Stomach (tissue), 9 donors: ENCODE results near the gene RASL10A. TPM values are rescaled to one million over a fixed set of nuclear protein-coding genes. Genes with fewer than 3 reads are reported as not detected.

Experiments used
- DNase-seq, 2 donors: peaks; one replicate each; pipeline versions ENCODE4 v3.0.0 to v3.0.0-alpha.2; 2013 to 2019
- H3K27ac ChIP-seq, 5 donors: fragments of 200-600 bp in 4 of 5; sonication (generic) in 4 of 5; one replicate each; pipeline ENCODE4 v1.5.1; 2013 to 2019; ENCODE audit warnings: mild to moderate bottlenecking in 1 of 5, moderate library complexity in 1 of 5
- H3K27me3 ChIP-seq, 3 donors: fragments of 200-600 bp; sonication (generic); one replicate each; pipeline ENCODE4 v1.5.1; 2017 to 2019; ENCODE audit warnings: mixed run types in 1 of 3
- H3K36me3 ChIP-seq, 4 donors: fragments of 200-600 bp; sonication (generic); 1 replicate in 3 of 4; 2 replicates in 1 of 4; pipeline ENCODE4 v1.5.1; 2016 to 2019
- H3K4me1 ChIP-seq, 4 donors: fragments of 200-600 bp; sonication (generic); one replicate each; pipeline ENCODE4 v1.5.1; 2016 to 2019
- H3K4me3 ChIP-seq, 4 donors: fragments of 200-600 bp; sonication (generic) in 3 of 4; one replicate each; pipeline ENCODE4 v1.5.1; 2016 to 2019; ENCODE audit warnings: mild to moderate bottlenecking in 1 of 4
- H3K9me3 ChIP-seq, 4 donors: fragments of 200-600 bp; sonication (generic); one replicate each; pipeline ENCODE4 v1.5.1; 2016 to 2019
- CTCF ChIP-seq, 7 experiments: fragments of 450-650 bp in 4 of 7; fragments of 200-600 bp in 3 of 7; sonication (generic) in 3 of 7; IDR thresholded peaks; one replicate each; pipeline ENCODE4 v1.5.1; 2016 to 2019; ENCODE audit warnings: antibody characterized with exemption in 7 of 7, control low read depth in 2 of 7, mild to moderate bottlenecking in 1 of 7
- EP300 ChIP-seq: sonication (generic); formaldehyde crosslinking; IDR thresholded peaks from one replicate; pipeline ENCODE4 v1.6.1; 2017; ENCODE audit warnings: antibody characterized with exemption
- POLR2A ChIP-seq, 4 donors: fragments of 450-650 bp; IDR thresholded peaks; one replicate each; pipeline ENCODE4 v1.6.1; 2016; ENCODE audit warnings: antibody characterized with exemption in 4 of 4, control low read depth in 2 of 4, mild to moderate bottlenecking in 1 of 4, moderate library complexity in 1 of 4
- POLR2AphosphoS5 ChIP-seq, 3 donors: sonication (generic); formaldehyde crosslinking; IDR thresholded peaks; one replicate each; pipeline ENCODE4 v1.6.1; 2016; ENCODE audit warnings: antibody characterized with exemption in 3 of 3
- WGBS, 5 donors: extraction: QIAGEN DNeasy Blood & Tissue Kit in 3 of 5; methylation state at CpG; one replicate each; pipeline versions ENCODE4 v1.1.5 to v1.1.7; 2013 to 2018; 5-methylcytosine and 5-hydroxymethylcytosine counted together
- intact Hi-C: fragments of 100-400 bp; cut with DNase I; formaldehyde crosslinking; loops from one replicate; pipeline ENCODE4 v1.15.1; 2023; ENCODE audit warnings: low total_unique reads
- polyA plus RNA-seq, 3 donors: library from polyadenylated mRNA; stranded (reverse); fragments of 200-250 nt; gene quantifications; one replicate each; pipeline ENCODE4 v1.2.3, GENCODE V29; 2013
- total RNA-seq, 5 donors: library from RNA; depleted of rRNA; stranded (reverse); fragments of >200 nt; gene quantifications; one replicate each; pipeline versions ENCODE4 v1.1.0 to v1.2.3, GENCODE V29; 2014 to 2016
- donor health status: healthy with polysubstance abuse.
- donor health status: Bipolar disorder and iron deficiency.
- donor health status: healthy.

The RASL10A gene
- total and polyA plus RNA-seq, 8 donors, result 0.19 to 3.5 (median 0.57) TPM; not detected in 4

DNA sequence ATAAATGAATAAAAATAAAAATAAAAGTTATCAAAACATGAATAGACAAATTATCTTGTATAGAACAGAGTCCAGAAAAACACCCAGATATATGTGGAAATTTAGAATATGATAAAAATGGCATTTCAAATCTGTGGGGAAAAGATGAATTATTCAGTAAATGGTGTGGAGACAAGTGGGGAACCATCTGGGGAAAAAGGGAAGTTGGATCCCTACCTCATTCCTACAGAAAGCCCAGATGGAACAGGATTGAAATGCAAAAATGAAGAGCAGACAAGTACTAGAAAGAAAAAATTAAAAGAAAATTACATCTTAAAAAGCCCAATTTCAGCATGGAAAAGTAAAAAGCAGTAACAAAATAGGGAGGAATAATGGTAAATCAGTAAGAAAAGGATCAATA, 8.1 kb upstream of the RASL10A start:
- intact Hi-C loops, result no loop called here

DNA sequence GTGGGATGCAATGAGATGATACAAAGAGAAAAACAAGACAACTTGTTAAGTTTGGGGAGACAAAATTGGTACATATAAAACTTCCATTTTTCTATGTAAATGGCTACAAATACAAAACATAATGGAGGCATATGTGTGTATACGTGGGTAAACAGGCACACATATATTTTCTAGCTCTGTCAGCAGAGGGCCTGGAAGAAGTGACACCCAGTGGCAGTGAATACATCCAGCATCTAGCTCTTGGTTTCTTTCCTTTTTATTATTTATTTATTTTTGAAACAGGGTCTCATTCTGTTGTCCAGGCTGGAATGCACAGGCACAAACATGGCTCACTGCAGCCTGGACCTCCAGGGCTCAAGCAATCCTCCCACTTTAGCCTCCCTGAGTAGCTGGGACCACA, 5.0 kb upstream of the RASL10A start:
- 50 to 81% (median 60%) methylated on average over 1 of the region's 1 CpG for WGBS, 5 donors
- no peak for DNase-seq
- Histone ChIP-seq H3K4me3 (no peak overlapping the region), H3K27me3 (peaks cover 9 to 16% (median 13%) of the 10 kb centered on the region in 3 donors), H3K4me1 (peaks cover 3 to 14% (median 5%) of the 10 kb centered on the region in 4 donors), H3K27ac (no peak overlapping the region), H3K9me3 (no peaks in the 10 kb centered on the region), H3K36me3 (no peaks in the 10 kb centered on the region)
- TF ChIP-seq POLR2A (IDR thresholded peaks at IDR 0.05) (no peak), EP300 (no peak), CTCF (IDR thresholded peaks at IDR 0.05) (no peak), POLR2AphosphoS5 (IDR thresholded peaks at IDR 0.05) (no peak)
- intact Hi-C loops, result no loop called here

More for the DNA sequence above, 8.1 kb upstream of the RASL10A start:
- no peaks in the 10 kb centered on the region for H3K27me3 ChIP-seq
- no peak overlapping the region for H3K4me3 ChIP-seq
- TF ChIP-seq POLR2A (IDR thresholded peaks at IDR 0.05) (no peak), CTCF (IDR thresholded peaks at IDR 0.05) (no peak), POLR2AphosphoS5 (IDR thresholded peaks at IDR 0.05) (no peak), EP300 (no peak)
- H3K27ac ChIP-seq, result no peak overlapping the region
- no peaks in the 10 kb centered on the region for H3K9me3 ChIP-seq
- H3K36me3 ChIP-seq, result peaks cover 23 to 28% (median 27%) of the 10 kb centered on the region in 4 donors
- H3K4me1 ChIP-seq, result peaks cover 0 to 9% (median 0%) of the 10 kb centered on the region in 4 donors
- DNase-seq, result no peak

- intact Hi-C loops, result no loop called here
- 79 to 95% (median 88%) methylated on average over 2 of the region's 2 CpGs for WGBS, 5 donors
- TF ChIP-seq CTCF (IDR thresholded peaks at IDR 0.05) (no peak), POLR2AphosphoS5 (IDR thresholded peaks at IDR 0.05) (no peak), EP300 (no peak)
Measured at GRCh38 chr22:29319072-29319471, 3.6 kb upstream of the RASL10A start.

GRCh38 chr22:29317827-29318454, 2.4 kb upstream of the RASL10A start:
- no peak overlapping the region for H3K4me3 ChIP-seq
- H3K4me1 ChIP-seq, result peaks cover 29 to 40% (median 31%) of the 10 kb centered on the region in 4 donors
- TF ChIP-seq EP300 (no peak), POLR2A (IDR thresholded peaks at IDR 0.05) (no peak), POLR2AphosphoS5 (IDR thresholded peaks at IDR 0.05) (no peak)
- no peak overlapping the region for H3K27ac ChIP-seq
- WGBS, 5 donors, result 89 to 95% (median 93%) methylated on average over 17 to 18 of the region's 18 CpGs
- H3K27me3 ChIP-seq, result peaks cover 15 to 42% (median 39%) of the 10 kb centered on the region in 3 donors
- intact Hi-C loops, result no loop called here
- H3K9me3 ChIP-seq, result no peaks in the 10 kb centered on the region
- no peak for DNase-seq
- no peaks in the 10 kb centered on the region for H3K36me3 ChIP-seq

More at GRCh38 chr22:29319072-29319471, 3.6 kb upstream of the RASL10A start:
- Histone ChIP-seq H3K27ac (no peak overlapping the region), H3K36me3 (no peaks in the 10 kb centered on the region), H3K9me3 (no peaks in the 10 kb centered on the region), H3K27me3 (peaks cover 15 to 31% (median 28%) of the 10 kb centered on the region in 3 donors), H3K4me1 (peaks cover 18 to 28% (median 20%) of the 10 kb centered on the region in 4 donors), H3K4me3 (no peak overlapping the region)
- no peak for DNase-seq

- no peak for DNase-seq
- no peak overlapping the region for H3K27ac ChIP-seq
- TF ChIP-seq POLR2A (IDR thresholded peaks at IDR 0.05) (no peak), EP300 (no peak), CTCF (IDR thresholded peaks at IDR 0.05) (no peak), POLR2AphosphoS5 (IDR thresholded peaks at IDR 0.05) (no peak)
- no peaks in the 10 kb centered on the region for H3K9me3 ChIP-seq
- no peaks in the 10 kb centered on the region for H3K36me3 ChIP-seq
- 56 to 64% (median 61%) methylated on average over 17 to 18 of the region's 18 CpGs for WGBS, 5 donors
- H3K4me3 ChIP-seq, result no peak overlapping the region
- peaks cover 35 to 44% (median 41%) of the 10 kb centered on the region in 4 donors for H3K4me1 ChIP-seq
- peaks cover 15 to 45% (median 40%) of the 10 kb centered on the region in 3 donors for H3K27me3 ChIP-seq
- intact Hi-C loops, result no loop called here
Measured at GRCh38 chr22:29316141-29316828, 788 bp upstream of the RASL10A start.
